ENCODE measurements around the gene COL24A1. TPM values are rescaled to one million over a fixed set of nuclear protein-coding genes. Genes with fewer than 3 reads are reported as not detected.
"Not testable (repeated sequence)": the region's sequence is repeated elsewhere in the genome, so short reads cannot be mapped to it uniquely, and the experiment has no call there.

The COL24A1 gene
- total RNA-seq, 3 donors from 2014 or later = 0.33 to 1.3 (median 0.48) TPM

GRCh38 chr1:85846706-85847105 is 309.9 kb downstream of the COL24A1 start:
- Histone ChIP-seq H3K27me3 (no peaks in the 10 kb centered on the region), H3K36me3 (no peaks in the 10 kb centered on the region), H3K4me1 (no peaks in the 10 kb centered on the region), H3K4me3 (no peak overlapping the region), H3K27ac (no peak overlapping the region), H3K9me3 (no peaks in the 10 kb centered on the region)
- intact Hi-C loops (cut with DNase I; ENCODE audit: low total_unique reads) = no loop called here
- DNase-seq (ENCODE audit: low spot score in 2 of 2) = no peak
- no peak for TF ChIP-seq POLR2A (IDR thresholded peaks at IDR 0.05)
- TF ChIP-seq CTCF (IDR thresholded peaks at IDR 0.05) = no peak

- no peak for DNase-seq (ENCODE audit: low spot score in 2 of 2)
- Histone ChIP-seq H3K4me1 (no peaks in the 10 kb centered on the region), H3K27me3 (no peaks in the 10 kb centered on the region), H3K4me3 (no peak overlapping the region), H3K27ac (no peak overlapping the region), H3K36me3 (no peaks in the 10 kb centered on the region), H3K9me3 (no peaks in the 10 kb centered on the region)
- TF ChIP-seq POLR2A (IDR thresholded peaks at IDR 0.05) (no peak), POLR2AphosphoS5 (IDR thresholded peaks at IDR 0.05) (no peak), CTCF (IDR thresholded peaks at IDR 0.05) (no peak)
- intact Hi-C loops (cut with DNase I; ENCODE audit: low total_unique reads) = no loop called here
These were observed 317.1 kb downstream of the COL24A1 start for GRCh38 chr1:85839459-85839858.

GRCh38 chr1:85838238-85838637 is 318.3 kb downstream of the COL24A1 start:
- Histone ChIP-seq H3K4me3 (no peak overlapping the region), H3K27ac (no peak overlapping the region), H3K4me1 (no peaks in the 10 kb centered on the region), H3K36me3 (no peaks in the 10 kb centered on the region), H3K27me3 (no peaks in the 10 kb centered on the region), H3K9me3 (no peaks in the 10 kb centered on the region)
- no peak for TF ChIP-seq POLR2A (IDR thresholded peaks at IDR 0.05)
- DNase-seq (ENCODE audit: low spot score in 2 of 2) = no peak
- intact Hi-C loops (cut with DNase I; ENCODE audit: low total_unique reads) = no loop called here

- intact Hi-C loops (cut with DNase I; ENCODE audit: low total_unique reads) = no loop called here
These were observed 319.8 kb downstream of the COL24A1 start for GRCh38 chr1:85836736-85837135.

GRCh38 chr1:85833165-85833564 is 323.4 kb downstream of the COL24A1 start:
- H3K9me3 ChIP-seq; H3K27me3 ChIP-seq; DNase-seq (ENCODE audit: low spot score in 2 of 2); intact Hi-C loops (cut with DNase I; ENCODE audit: low total_unique reads); H3K4me3 ChIP-seq; H3K27ac ChIP-seq; H3K4me1 ChIP-seq; H3K36me3 ChIP-seq: not testable (repeated sequence)

More at GRCh38 chr1:85836736-85837135, 319.8 kb downstream of the COL24A1 start:
- Histone ChIP-seq H3K4me1 (no peaks in the 10 kb centered on the region), H3K27me3 (no peaks in the 10 kb centered on the region), H3K9me3 (no peaks in the 10 kb centered on the region), H3K27ac (no peak overlapping the region), H3K36me3 (no peaks in the 10 kb centered on the region), H3K4me3 (no peak overlapping the region)
- no peak for DNase-seq (ENCODE audit: low spot score in 2 of 2)
- TF ChIP-seq CTCF (IDR thresholded peaks at IDR 0.05) = no peak
- TF ChIP-seq POLR2AphosphoS5 (IDR thresholded peaks at IDR 0.05) = no peak
- no peak for TF ChIP-seq POLR2A (IDR thresholded peaks at IDR 0.05)

- H3K4me1 ChIP-seq = no peaks in the 10 kb centered on the region
- TF ChIP-seq CTCF (IDR thresholded peaks at IDR 0.05) = no peak
- no peak for TF ChIP-seq POLR2A (IDR thresholded peaks at IDR 0.05)
- no peak for TF ChIP-seq POLR2AphosphoS5 (IDR thresholded peaks at IDR 0.05)
- peak overlapping the region in 1 of 2 donors; percentile 48 for H3K27ac ChIP-seq
- H3K4me3 ChIP-seq = peak overlapping the region in 2 of 3 donors; percentile 23 to 24
- DNase-seq (ENCODE audit: low spot score in 2 of 2) = no peak
- no peaks in the 10 kb centered on the region for H3K27me3 ChIP-seq
- intact Hi-C loops (cut with DNase I; ENCODE audit: low total_unique reads) = no loop called here
- no peaks in the 10 kb centered on the region for H3K9me3 ChIP-seq
- no peaks in the 10 kb centered on the region for H3K36me3 ChIP-seq
These were observed 325.7 kb downstream of the COL24A1 start for GRCh38 chr1:85830837-85831236.

Data from breast epithelium (tissue), 4 donors.